Stimulated activated CD8-positive, alpha-beta memory T cell treated with anti-CD3 and anti-CD28 coated beads, Interleukin-4, amount 100 ng/mL, for 4 hours (primary cell): ENCODE data around the gene KLK3.
A peak's percentile ranks its signal among the peaks of the same experiment; 100 is the strongest.

Source experiments
- DNase-seq, 2 donors: peaks; one replicate each; pipeline ENCODE4 v3.0.0-alpha.2; 2020; ENCODE audit warnings: low read depth in 2 of 2, low spot score in 1 of 2

KLK3 gene

GRCh38 chr19:50830266-50831025 is 24.3 kb upstream of the KLK3 start:
- DNase-seq: no peak

DNA sequence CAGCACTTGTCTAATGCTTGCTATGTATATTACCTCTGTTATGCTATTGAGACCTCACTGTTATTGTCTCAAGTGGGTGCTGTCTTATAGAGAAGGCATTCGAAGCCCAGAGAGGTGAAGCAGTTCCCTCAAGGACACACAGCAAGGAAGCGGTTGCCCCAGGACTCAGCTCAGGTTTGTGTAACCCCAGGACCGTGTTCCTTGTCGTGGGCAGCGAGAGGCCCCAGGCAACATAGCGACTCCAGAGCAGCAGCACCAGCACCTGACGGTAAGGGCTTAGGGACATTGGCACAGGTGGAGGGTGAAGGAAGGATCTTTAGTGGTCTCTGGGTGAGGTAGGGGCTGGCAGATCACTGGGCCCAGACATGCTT is 23.7 kb upstream of the KLK3 start:
- DNase-seq: no peak

GRCh38 chr19:50832666-50833065 is 22.0 kb upstream of the KLK3 start:
- DNase-seq: no peak

DNA sequence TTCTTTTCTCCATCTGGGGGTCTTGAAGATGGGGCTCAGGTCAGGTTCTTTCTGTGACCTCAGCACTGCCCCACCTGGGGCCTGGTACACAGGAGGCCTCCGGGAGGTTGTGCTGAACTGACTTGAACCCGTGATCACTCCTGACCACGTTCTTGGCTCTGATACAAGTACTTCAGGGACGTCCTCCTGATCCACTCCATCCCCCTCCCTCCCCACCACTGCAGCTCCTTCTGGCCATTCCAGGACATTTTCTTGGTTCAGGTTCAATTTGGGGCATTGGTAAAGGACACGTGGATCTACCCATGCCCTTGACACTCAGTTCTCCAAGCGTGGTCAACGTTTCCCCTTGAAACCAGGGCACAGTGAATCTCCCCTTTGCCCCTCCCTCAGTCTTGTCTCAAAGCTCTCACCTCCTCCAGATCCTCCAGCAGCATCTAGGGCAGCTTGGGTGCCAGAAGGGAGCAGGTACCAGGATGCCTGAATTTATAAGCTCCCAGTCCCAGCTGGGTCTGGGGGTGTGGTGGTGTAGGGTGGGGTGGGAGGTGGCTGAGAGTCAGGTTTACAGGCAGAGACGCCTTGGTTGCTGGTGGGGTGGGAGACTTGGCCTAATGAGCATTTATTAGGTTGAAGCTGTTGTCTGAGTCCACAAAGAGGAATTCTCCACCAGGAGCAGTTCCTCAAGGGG is 21.5 kb upstream of the KLK3 start, which contains the start of gene KLK15:
KLK15 (minus strand) TSS at position 458 of the 685 bp plus-strand sequence. CDS start 2,082 bp downstream, outside the sequence.
- DNase-seq: no peak

GRCh38 chr19:50833802-50834167 is 20.9 kb upstream of the KLK3 start:
- no peak for DNase-seq

DNA sequence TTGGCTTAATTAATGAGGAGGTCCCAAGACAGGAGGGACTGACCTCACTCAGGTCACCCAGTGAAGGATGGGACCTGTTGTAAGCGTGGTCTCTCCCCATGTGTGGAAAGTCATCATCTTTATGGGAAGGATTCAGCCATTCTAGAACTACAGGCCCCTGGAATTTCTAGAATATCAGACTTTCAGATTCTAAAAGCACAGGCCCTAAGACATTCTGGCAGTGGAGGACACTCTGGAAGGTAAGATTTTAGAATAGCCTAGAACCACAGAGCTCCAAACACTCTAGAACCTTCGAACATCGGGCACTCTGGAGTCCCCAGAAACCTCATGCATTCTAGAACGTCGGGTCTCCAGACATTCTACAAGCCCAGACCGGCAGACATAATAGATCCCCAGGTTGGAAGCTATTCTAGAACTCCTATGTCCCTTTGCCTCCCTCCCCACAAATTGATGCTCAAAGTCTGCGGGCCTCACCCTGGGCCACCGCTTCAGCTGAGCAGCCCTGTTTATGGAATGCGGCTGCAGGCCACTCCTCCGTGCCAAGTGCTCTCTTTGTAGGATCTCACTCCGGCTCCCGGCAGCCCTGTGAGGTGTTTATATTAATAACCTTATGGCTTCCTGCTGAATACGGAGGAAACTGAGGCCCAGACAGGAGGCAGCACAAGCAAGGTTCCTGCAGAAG is 19.5 kb upstream of the KLK3 start:
- DNase-seq: no peak

- peak in 1 of 2 donors; percentile 34 for DNase-seq
These were observed 18.8 kb upstream of the KLK3 start for GRCh38 chr19:50835785-50836542.

- no peak for DNase-seq
These were observed 18.0 kb upstream of the KLK3 start for GRCh38 chr19:50836543-50837195.

DNA sequence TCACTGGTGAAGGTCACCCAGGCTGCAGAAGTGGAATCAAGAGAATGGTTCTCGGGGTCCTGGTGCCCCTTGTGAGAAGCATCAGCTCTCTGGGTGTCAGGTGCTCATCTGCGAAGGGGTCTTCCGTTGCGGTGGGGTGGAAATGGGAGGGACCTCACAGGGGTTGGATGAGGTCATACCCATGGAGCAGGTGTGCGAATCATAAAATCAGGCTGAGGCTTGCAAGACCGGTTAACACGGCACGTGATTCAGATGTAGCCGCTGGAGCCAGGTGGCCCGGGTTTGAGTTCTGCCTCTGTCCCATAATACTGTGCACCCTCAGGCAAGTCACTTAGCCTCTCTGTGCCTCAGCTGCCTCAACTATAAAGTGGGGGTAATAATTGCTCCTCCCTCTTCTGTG is 17.4 kb upstream of the KLK3 start:
- no peak for DNase-seq

GRCh38 chr19:50838239-50838638 is 16.5 kb upstream of the KLK3 start:
- no peak for DNase-seq

DNA sequence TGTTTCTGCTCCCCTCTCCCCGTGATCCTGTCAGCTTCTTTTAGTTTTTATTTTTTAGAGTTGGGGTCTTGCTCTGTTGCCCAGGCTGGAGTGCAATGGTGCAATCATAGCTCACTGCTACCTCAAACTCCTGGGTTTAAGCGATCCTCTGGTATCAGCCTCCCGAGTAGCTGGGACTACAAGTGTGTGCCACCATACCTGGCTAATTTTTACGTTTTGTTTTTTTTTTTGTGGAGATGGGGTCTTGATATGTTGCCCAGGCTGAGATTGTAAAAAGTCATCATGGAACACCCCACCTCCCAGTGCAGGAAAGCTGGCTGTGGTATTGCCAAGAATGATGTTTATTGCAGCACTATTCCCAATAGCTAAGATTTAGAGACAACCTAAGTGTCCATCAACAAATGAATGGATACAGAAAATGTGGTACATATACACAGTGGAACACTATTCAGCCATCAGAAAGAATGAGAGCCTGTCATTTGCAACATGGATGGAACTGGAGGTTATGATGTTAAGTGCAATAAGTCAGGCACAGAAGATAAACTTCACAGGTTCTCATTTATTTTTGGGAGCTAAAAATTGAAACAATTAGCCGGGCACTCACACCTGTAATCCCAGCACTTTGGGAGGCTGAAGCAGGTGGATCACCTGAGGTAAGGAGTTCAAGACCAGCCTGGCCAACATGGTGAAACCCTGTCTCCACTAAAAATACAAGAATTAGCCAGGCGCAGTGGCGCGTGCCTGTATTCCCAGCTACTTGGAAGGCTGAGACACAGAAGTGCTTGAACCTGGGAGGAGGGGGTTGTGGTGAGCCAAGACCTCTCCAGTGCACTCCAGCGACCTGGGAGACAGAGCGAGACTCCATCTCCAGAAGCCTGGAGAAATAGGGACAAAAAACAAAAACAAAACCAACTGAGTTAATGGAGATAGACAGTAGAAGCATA is 14.7 kb upstream of the KLK3 start:
- DNase-seq: no peak

DNA sequence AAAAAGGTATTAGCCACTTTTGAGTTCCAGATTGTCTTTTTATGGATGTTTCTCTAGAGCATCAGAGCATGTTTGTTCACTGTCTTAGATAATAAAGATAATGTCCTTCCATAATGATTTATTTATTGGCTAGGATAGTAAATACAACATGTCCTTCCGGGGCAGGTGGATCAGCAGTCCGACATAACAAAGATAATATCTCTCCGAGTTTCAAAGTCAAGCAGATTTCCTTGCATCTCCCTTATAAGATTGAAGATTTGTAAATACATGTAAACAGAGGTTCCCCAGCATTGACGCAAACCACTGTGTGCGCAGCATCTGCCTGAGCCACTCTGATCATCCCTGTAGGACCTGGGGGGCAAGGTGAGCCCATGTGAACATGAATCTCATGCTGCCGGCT is 12.6 kb upstream of the KLK3 start:
- DNase-seq: no peak

GRCh38 chr19:50843205-50843604 is 11.5 kb upstream of the KLK3 start:
- no peak for DNase-seq

GRCh38 chr19:50843701-50844221 is 11.0 kb upstream of the KLK3 start:
- no peak for DNase-seq

- DNase-seq: no peak
These were observed 10.3 kb upstream of the KLK3 start for GRCh38 chr19:50844296-50844935.

GRCh38 chr19:50850738-50851137 is 4.0 kb upstream of the KLK3 start:
- DNase-seq: no peak

GRCh38 chr19:50851620-50852019 is 3.1 kb upstream of the KLK3 start:
- no peak for DNase-seq

GRCh38 chr19:50857366-50857765 is 2.7 kb downstream of the KLK3 start:
- DNase-seq: no peak

- DNase-seq: no peak
These were observed 4.2 kb downstream of the KLK3 start for GRCh38 chr19:50858886-50859285.
